Effector CD8-positive, alpha-beta T cell (primary cell): Measurements from ENCODE around the gene SAP30.
A peak's percentile ranks its signal among the peaks of the same experiment; 100 is the strongest.

Experiments
- DNase-seq: peaks from one replicate; lab custom pipeline; 2025; lab: John Stamatoyannopoulos, UW

SAP30 gene

GRCh38 chr4:173367285-173367684 lies 3.5 kb upstream of the SAP30 start:
- no peak for DNase-seq

GRCh38 chr4:173367946-173368345 lies 2.8 kb upstream of the SAP30 start:
- no peak for DNase-seq

- peak; percentile 64 for DNase-seq
These were observed 651 bp upstream of the SAP30 start for GRCh38 chr4:173370130-173370476.

- peak; percentile 8 for DNase-seq
These were observed 788 bp downstream of the SAP30 start for GRCh38 chr4:173371292-173372192.

GRCh38 chr4:173374588-173374987 lies 3.8 kb downstream of the SAP30 start:
- DNase-seq = no peak

- DNase-seq = no peak
These were observed 9.2 kb downstream of the SAP30 start for GRCh38 chr4:173379929-173380328.

GRCh38 chr4:173380987-173381386 lies 10.2 kb downstream of the SAP30 start:
- DNase-seq = no peak

GRCh38 chr4:173381610-173382009 lies 10.9 kb downstream of the SAP30 start:
- DNase-seq = no peak

- no peak for DNase-seq
These were observed 11.6 kb downstream of the SAP30 start for GRCh38 chr4:173382349-173382748.

GRCh38 chr4:173386751-173387150 lies 16.0 kb downstream of the SAP30 start:
- DNase-seq = no peak

- DNase-seq = no peak
These were observed 20.9 kb downstream of the SAP30 start for GRCh38 chr4:173391701-173392100.

GRCh38 chr4:173397604-173398003 lies 26.9 kb downstream of the SAP30 start:
- DNase-seq = no peak

- no peak for DNase-seq
These were observed 27.5 kb downstream of the SAP30 start for GRCh38 chr4:173398220-173398619.

- no peak for DNase-seq
These were observed 28.1 kb downstream of the SAP30 start, which contains the start of gene SCRG1 for GRCh38 chr4:173398779-173399415. SCRG1 (minus strand) TSS chr4:173399116; CDS start chr4:173391414, 7,702 bp downstream.

- DNase-seq = no peak
These were observed 30.3 kb downstream of the SAP30 start for GRCh38 chr4:173401063-173401462.

GRCh38 chr4:173403051-173403450 lies 32.3 kb downstream of the SAP30 start:
- DNase-seq = no peak

GRCh38 chr4:173404296-173404865 lies 33.6 kb downstream of the SAP30 start:
- no peak for DNase-seq

- DNase-seq = no peak
These were observed 35.3 kb downstream of the SAP30 start for GRCh38 chr4:173405840-173406606.

- no peak for DNase-seq
These were observed 39.3 kb downstream of the SAP30 start for GRCh38 chr4:173410079-173410478.

GRCh38 chr4:173411106-173411693 lies 40.4 kb downstream of the SAP30 start:
- DNase-seq = no peak

GRCh38 chr4:173413036-173413435 lies 42.3 kb downstream of the SAP30 start:
- no peak for DNase-seq

- DNase-seq = no peak
These were observed 43.7 kb downstream of the SAP30 start for GRCh38 chr4:173414456-173414855.
